Stomach (tissue), 4 donors: Measurements from ENCODE around the gene DHCR7.

Source experiments
- CTCF ChIP-seq, 7 experiments: fragments of 450-650 bp in 4 of 7; fragments of 200-600 bp in 3 of 7; sonication (generic) in 3 of 7; IDR thresholded peaks; one replicate each; pipeline ENCODE4 v1.5.1; 2016 to 2019; ENCODE audit warnings: antibody characterized with exemption in 7 of 7, control low read depth in 2 of 7, mild to moderate bottlenecking in 1 of 7
- EP300 ChIP-seq: sonication (generic); formaldehyde crosslinking; IDR thresholded peaks from one replicate; pipeline ENCODE4 v1.6.1; 2017; ENCODE audit warnings: antibody characterized with exemption
- POLR2A ChIP-seq, 4 donors: fragments of 450-650 bp; IDR thresholded peaks; one replicate each; pipeline ENCODE4 v1.6.1; 2016; ENCODE audit warnings: antibody characterized with exemption in 4 of 4, control low read depth in 2 of 4, mild to moderate bottlenecking in 1 of 4, moderate library complexity in 1 of 4
- POLR2AphosphoS5 ChIP-seq, 3 donors: sonication (generic); formaldehyde crosslinking; IDR thresholded peaks; one replicate each; pipeline ENCODE4 v1.6.1; 2016; ENCODE audit warnings: antibody characterized with exemption in 3 of 3

GRCh38 chr11:71397961-71398360, 50.2 kb downstream of the DHCR7 start:
- TF ChIP-seq CTCF (IDR thresholded peaks at IDR 0.05) (no peak), POLR2AphosphoS5 (IDR thresholded peaks at IDR 0.05) (no peak), POLR2A (IDR thresholded peaks at IDR 0.05) (no peak), EP300 (no peak)
